HS-5 (cell line): ENCODE results near the gene MAST2.
A peak's percentile ranks its signal among the peaks of the same experiment; 100 is the strongest.
"Not testable (repeated sequence)": the region's sequence is repeated elsewhere in the genome, so short reads cannot be mapped to it uniquely, and the experiment has no call there.

Source experiments
- DNase-seq: peaks from one replicate; pipeline ENCODE4 v3.0.0-alpha.2; 2012; ENCODE audit warnings: low read depth

MAST2 gene

GRCh38 chr1:45894331-45894730 is 90.9 kb downstream of the MAST2 start:
- no peak for DNase-seq

- DNase-seq, result no peak
Observed at GRCh38 chr1:45894921-45895320, 91.5 kb downstream of the MAST2 start.

- DNase-seq, result no peak
Observed at GRCh38 chr1:45895406-45895805, 92.0 kb downstream of the MAST2 start.

- no peak for DNase-seq
Observed at GRCh38 chr1:45906883-45907282, 103.5 kb downstream of the MAST2 start.

- DNase-seq, result no peak
Observed at GRCh38 chr1:45908611-45909140, 105.3 kb downstream of the MAST2 start.

GRCh38 chr1:45911634-45912033 is 108.2 kb downstream of the MAST2 start:
- DNase-seq, result no peak

- DNase-seq, result no peak
Observed at GRCh38 chr1:45913183-45913683, 109.8 kb downstream of the MAST2 start.

- no peak for DNase-seq
Observed at GRCh38 chr1:45913731-45914501, 110.5 kb downstream of the MAST2 start.

- no peak for DNase-seq
Observed at GRCh38 chr1:45914836-45915235, 111.4 kb downstream of the MAST2 start.

GRCh38 chr1:45922374-45922773 is 119.0 kb downstream of the MAST2 start:
- no peak for DNase-seq

- no peak for DNase-seq
Observed at GRCh38 chr1:45922813-45923212, 119.4 kb downstream of the MAST2 start.

GRCh38 chr1:45923343-45923742 is 119.9 kb downstream of the MAST2 start:
- no peak for DNase-seq

GRCh38 chr1:45924736-45925135 is 121.3 kb downstream of the MAST2 start:
- no peak for DNase-seq

- DNase-seq, result no peak
Observed at GRCh38 chr1:45925728-45926287, 122.4 kb downstream of the MAST2 start.

- no peak for DNase-seq
Observed at GRCh38 chr1:45926330-45926729, 122.9 kb downstream of the MAST2 start.

GRCh38 chr1:45927231-45927915 is 124.0 kb downstream of the MAST2 start:
- DNase-seq, result not testable (repeated sequence)

- DNase-seq, result no peak
Observed at GRCh38 chr1:45928486-45929205, 125.2 kb downstream of the MAST2 start.

- DNase-seq, result peak; percentile 76
Observed at GRCh38 chr1:45929257-45929687, 125.9 kb downstream of the MAST2 start.

GRCh38 chr1:45930258-45931150 is 127.1 kb downstream of the MAST2 start:
- DNase-seq, result no peak

- not testable (repeated sequence) for DNase-seq
Observed at GRCh38 chr1:45932205-45932604, 128.8 kb downstream of the MAST2 start.

- DNase-seq, result no peak
Observed at GRCh38 chr1:45934947-45935346, 131.5 kb downstream of the MAST2 start.
